IPS-18a (cell line): ENCODE measurements around the gene SLC11A1.
A peak's percentile ranks its signal among the peaks of the same experiment; 100 is the strongest.

ENCODE experiments used
- H3K27ac ChIP-seq: one replicate; pipeline ENCODE4 v1.5.1; 2013; ENCODE audit warnings: low read length
- H3K27me3 ChIP-seq: one replicate; pipeline ENCODE4 v1.6.1; 2013; ENCODE audit warnings: mild to moderate bottlenecking, low read length; ENCODE audit not compliant: control insufficient read depth, insufficient read depth
- H3K36me3 ChIP-seq: one replicate; pipeline ENCODE4 v1.6.1; 2013; ENCODE audit warnings: low read depth, low read length; ENCODE audit not compliant: control insufficient read depth
- H3K4me1 ChIP-seq: one replicate; pipeline ENCODE4 v1.6.1; 2013; ENCODE audit warnings: low read depth, low read length; ENCODE audit not compliant: control insufficient read depth
- H3K4me3 ChIP-seq: one replicate; pipeline ENCODE4 v1.5.1; 2013; ENCODE audit warnings: low read length
- H3K9ac ChIP-seq: one replicate; pipeline ENCODE4 v1.6.1; 2013; ENCODE audit warnings: mild to moderate bottlenecking, low read length, moderate library complexity
- H3K9me3 ChIP-seq: one replicate; pipeline ENCODE4 v1.6.1; 2013; ENCODE audit warnings: low read depth, low read length; ENCODE audit not compliant: control insufficient read depth

SLC11A1 gene

GRCh38 chr2:218401890-218402289 lies 19.8 kb downstream of the SLC11A1 start:
- H3K9me3 ChIP-seq: no peaks in the 10 kb centered on the region
- peaks cover 27% of the 10 kb centered on the region for H3K27me3 ChIP-seq
- no peak overlapping the region for H3K27ac ChIP-seq
- no peaks in the 10 kb centered on the region for H3K36me3 ChIP-seq
- H3K4me1 ChIP-seq: peaks cover 24% of the 10 kb centered on the region
- H3K9ac ChIP-seq: no peak overlapping the region
- no peak overlapping the region for H3K4me3 ChIP-seq

GRCh38 chr2:218402491-218402901 lies 20.4 kb downstream of the SLC11A1 start:
- no peak overlapping the region for H3K27ac ChIP-seq
- H3K27me3 ChIP-seq: peaks cover 21% of the 10 kb centered on the region
- H3K36me3 ChIP-seq: no peaks in the 10 kb centered on the region
- peaks cover 23% of the 10 kb centered on the region for H3K4me1 ChIP-seq
- H3K9ac ChIP-seq: no peak overlapping the region
- H3K4me3 ChIP-seq: no peak overlapping the region
- no peaks in the 10 kb centered on the region for H3K9me3 ChIP-seq

DNA sequence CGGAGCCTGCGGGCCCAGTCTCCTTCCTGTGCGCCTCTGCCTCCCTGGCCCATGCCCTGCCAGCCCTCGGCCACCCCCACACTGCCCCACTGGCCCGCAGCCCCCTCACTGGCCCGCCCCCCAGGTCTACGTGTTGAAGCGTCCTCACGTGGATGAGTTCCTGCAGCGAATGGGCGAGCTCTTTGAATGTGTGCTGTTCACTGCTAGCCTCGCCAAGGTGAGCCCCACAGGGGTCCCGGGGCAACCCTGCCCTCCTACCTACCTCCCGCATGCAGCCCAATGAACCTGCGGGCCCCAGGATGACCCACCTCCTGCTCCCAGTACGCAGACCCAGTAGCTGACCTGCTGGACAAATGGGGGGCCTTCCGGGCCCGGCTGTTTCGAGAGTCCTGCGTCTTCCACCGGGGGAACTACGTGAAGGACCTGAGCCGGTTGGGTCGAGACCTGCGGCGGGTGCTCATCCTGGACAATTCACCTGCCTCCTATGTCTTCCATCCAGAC lies 20.9 kb downstream of the SLC11A1 start:
- Histone ChIP-seq H3K4me3 (no peak overlapping the region), H3K9ac (no peak overlapping the region), H3K36me3 (no peaks in the 10 kb centered on the region), H3K27me3 (peaks cover 17% of the 10 kb centered on the region), H3K4me1 (peaks cover 21% of the 10 kb centered on the region), H3K27ac (no peak overlapping the region), H3K9me3 (no peaks in the 10 kb centered on the region)

- Histone ChIP-seq H3K4me1 (peaks cover 21% of the 10 kb centered on the region), H3K9ac (no peak overlapping the region), H3K9me3 (no peaks in the 10 kb centered on the region)
Observed at GRCh38 chr2:218403810-218404209, 21.7 kb downstream of the SLC11A1 start.

GRCh38 chr2:218404351-218405085 lies 22.4 kb downstream of the SLC11A1 start:
- Histone ChIP-seq H3K9ac (no peak overlapping the region), H3K36me3 (no peaks in the 10 kb centered on the region), H3K9me3 (no peaks in the 10 kb centered on the region), H3K4me1 (peaks cover 21% of the 10 kb centered on the region), H3K27me3 (peaks cover 1% of the 10 kb centered on the region), H3K27ac (no peak overlapping the region), H3K4me3 (no peak overlapping the region)

More at GRCh38 chr2:218403810-218404209, 21.7 kb downstream of the SLC11A1 start:
- peaks cover 8% of the 10 kb centered on the region for H3K27me3 ChIP-seq
- H3K4me3 ChIP-seq: no peak overlapping the region
- no peaks in the 10 kb centered on the region for H3K36me3 ChIP-seq
- no peak overlapping the region for H3K27ac ChIP-seq

DNA sequence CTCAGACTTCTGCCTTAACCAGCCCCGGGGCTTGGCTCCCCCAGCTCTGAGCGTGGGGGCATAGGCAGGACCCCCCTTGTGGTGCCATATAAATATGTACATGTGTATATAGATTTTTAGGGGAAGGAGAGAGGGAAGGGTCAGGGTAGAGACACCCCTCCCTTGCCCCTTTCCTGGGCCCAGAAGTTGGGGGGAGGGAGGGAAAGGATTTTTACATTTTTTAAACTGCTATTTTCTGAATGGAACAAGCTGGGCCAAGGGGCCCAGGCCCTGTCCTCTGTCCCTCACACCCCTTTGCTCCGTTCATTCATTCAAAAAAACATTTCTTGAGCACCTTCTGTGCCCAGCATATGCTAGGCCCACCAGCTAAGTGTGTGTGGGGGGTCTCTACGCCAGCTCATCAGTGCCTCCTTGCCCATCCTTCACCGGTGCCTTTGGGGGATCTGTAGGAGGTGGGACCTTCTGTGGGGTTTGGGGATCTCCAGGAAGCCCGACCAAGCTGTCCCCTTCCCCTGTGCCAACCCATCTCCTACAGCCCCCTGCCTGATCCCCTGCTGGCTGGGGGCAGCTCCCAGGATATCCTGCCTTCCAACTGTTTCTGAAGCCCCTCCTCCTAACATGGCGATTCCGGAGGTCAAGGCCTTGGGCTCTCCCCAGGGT lies 23.1 kb downstream of the SLC11A1 start:
- no peaks in the 10 kb centered on the region for H3K36me3 ChIP-seq
- H3K27ac ChIP-seq: no peak overlapping the region
- H3K9me3 ChIP-seq: no peaks in the 10 kb centered on the region
- H3K4me3 ChIP-seq: peak overlapping the region; percentile 75
- H3K9ac ChIP-seq: peak overlapping the region; percentile 55
- peaks cover 21% of the 10 kb centered on the region for H3K4me1 ChIP-seq
- H3K27me3 ChIP-seq: no peaks in the 10 kb centered on the region

- no peaks in the 10 kb centered on the region for H3K36me3 ChIP-seq
- H3K4me3 ChIP-seq: peak overlapping the region; percentile 75
- H3K27me3 ChIP-seq: no peaks in the 10 kb centered on the region
- peaks cover 21% of the 10 kb centered on the region for H3K4me1 ChIP-seq
- peak overlapping the region; percentile 55 for H3K9ac ChIP-seq
- peak overlapping the region; percentile 41 for H3K27ac ChIP-seq
- no peaks in the 10 kb centered on the region for H3K9me3 ChIP-seq
Observed at GRCh38 chr2:218405746-218406208, 23.7 kb downstream of the SLC11A1 start.

DNA sequence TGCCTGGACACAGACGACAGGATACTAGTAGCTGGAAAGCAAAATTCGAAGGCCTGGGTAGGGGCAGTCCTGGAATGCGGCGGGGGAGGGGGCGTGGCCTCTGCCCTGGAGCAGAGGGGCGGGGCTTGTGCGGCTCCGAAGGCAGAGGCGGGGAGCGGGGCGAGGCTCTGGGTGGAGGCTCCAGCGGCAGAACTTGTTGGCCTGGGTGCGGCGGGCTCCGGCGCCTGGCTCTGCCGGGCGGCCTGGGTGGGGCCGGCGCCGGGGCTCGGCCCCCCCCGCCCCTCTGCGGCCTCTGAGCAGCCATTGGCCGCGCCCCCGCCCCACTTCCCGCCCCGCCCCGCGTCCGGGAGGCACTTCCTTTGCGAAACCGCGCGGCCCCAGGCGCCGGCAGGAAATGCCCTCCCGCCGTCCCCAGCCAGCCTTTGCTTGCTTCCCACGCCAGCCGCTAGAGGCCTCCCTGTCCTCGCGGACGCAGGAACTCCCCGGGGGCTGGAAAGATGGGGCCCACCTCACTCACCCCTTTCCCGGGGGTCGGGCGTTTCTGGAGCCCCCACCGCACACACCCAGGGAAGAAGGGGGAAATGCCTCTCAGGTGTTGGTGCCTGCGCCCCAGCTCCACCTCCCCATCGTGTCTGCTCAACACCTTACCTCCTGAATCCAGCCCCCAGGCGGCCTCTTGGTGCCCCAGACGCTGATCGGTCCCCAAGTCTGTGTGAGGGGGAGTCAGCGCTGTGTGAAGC lies 24.3 kb downstream of the SLC11A1 start:
- H3K27ac ChIP-seq: peak overlapping the region; percentile 69
- H3K4me1 ChIP-seq: peaks cover 21% of the 10 kb centered on the region
- H3K4me3 ChIP-seq: peak overlapping the region; percentile 75
- no peaks in the 10 kb centered on the region for H3K36me3 ChIP-seq
- peak overlapping the region; percentile 56 for H3K9ac ChIP-seq
- no peaks in the 10 kb centered on the region for H3K9me3 ChIP-seq
- no peaks in the 10 kb centered on the region for H3K27me3 ChIP-seq

DNA sequence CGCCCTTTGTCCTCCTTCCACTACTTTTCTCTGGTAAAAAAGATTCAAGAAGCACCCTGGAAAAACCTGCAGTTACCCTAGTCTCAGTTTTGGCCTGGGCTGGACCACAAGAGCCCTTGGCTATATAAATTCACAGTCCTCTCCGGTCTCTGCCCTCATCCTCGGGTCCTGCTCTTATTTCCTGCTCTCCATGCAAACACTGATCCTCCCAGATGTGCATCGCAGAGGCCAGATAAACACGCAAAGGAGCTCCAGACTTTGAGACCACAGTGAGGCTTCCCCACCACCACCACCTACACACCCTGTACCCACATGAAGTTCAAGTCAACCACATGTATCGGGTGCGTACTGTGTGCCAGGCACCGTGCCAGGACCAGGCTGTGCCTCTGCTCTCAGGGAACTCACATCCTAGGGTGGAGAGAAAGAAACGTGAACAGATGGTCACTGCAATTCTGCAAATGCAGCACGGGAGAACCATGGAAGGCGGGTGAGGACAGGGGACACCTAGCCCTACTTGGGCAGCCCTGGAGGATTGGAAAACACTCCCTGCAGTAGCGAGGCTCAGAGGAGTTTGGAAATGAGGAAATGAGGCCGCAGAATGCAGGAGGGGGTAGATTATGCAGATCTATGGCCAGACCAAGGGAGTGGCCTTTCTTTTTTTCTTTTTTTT lies 25.0 kb downstream of the SLC11A1 start:
- H3K4me3 ChIP-seq: peak overlapping the region; percentile 57
- peak overlapping the region; percentile 56 for H3K9ac ChIP-seq

DNA sequence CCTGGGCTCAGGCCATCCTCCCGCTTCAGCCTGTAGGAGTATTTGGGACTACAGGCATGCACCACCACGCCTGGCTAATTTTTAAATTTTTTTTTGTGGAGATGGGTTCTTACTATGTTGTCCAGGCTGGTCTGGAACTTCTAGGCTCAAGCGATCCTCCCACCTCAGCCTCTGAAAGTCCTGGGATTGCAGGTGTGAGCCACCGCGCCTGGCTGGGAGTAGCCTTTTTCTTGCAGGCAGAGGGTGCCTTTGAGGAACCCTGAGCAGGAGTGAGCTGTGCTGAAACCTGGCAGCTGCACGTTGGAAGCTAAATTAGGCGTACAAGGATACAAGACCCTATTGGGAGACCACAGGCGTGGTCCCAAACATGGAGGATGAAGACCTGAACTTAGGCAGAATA lies 25.6 kb downstream of the SLC11A1 start:
- Histone ChIP-seq H3K27me3 (no peaks in the 10 kb centered on the region), H3K36me3 (no peaks in the 10 kb centered on the region), H3K4me1 (peaks cover 21% of the 10 kb centered on the region), H3K4me3 (no peak overlapping the region), H3K9ac (no peak overlapping the region), H3K27ac (no peak overlapping the region), H3K9me3 (no peaks in the 10 kb centered on the region)

More for the DNA sequence above, 25.0 kb downstream of the SLC11A1 start:
- H3K4me1 ChIP-seq: peaks cover 21% of the 10 kb centered on the region
- H3K9me3 ChIP-seq: no peaks in the 10 kb centered on the region
- no peaks in the 10 kb centered on the region for H3K27me3 ChIP-seq
- H3K36me3 ChIP-seq: no peaks in the 10 kb centered on the region
- H3K27ac ChIP-seq: peak overlapping the region; percentile 69

- Histone ChIP-seq H3K4me3 (no peak overlapping the region), H3K27me3 (no peaks in the 10 kb centered on the region), H3K9me3 (no peaks in the 10 kb centered on the region), H3K4me1 (peaks cover 10% of the 10 kb centered on the region), H3K27ac (no peak overlapping the region), H3K36me3 (no peaks in the 10 kb centered on the region), H3K9ac (no peak overlapping the region)
Observed at GRCh38 chr2:218418321-218418716, 36.2 kb downstream of the SLC11A1 start.
